ENCODE data around the gene ZMYND8. TPM values are rescaled to one million over a fixed set of nuclear protein-coding genes. Genes with fewer than 3 reads are reported as not detected.
A peak's percentile ranks its signal among the peaks of the same experiment; 100 is the strongest.

Gene ZMYND8
- total RNA-seq, 1 donor from 2014 or later, result 19.2 TPM

DNA sequence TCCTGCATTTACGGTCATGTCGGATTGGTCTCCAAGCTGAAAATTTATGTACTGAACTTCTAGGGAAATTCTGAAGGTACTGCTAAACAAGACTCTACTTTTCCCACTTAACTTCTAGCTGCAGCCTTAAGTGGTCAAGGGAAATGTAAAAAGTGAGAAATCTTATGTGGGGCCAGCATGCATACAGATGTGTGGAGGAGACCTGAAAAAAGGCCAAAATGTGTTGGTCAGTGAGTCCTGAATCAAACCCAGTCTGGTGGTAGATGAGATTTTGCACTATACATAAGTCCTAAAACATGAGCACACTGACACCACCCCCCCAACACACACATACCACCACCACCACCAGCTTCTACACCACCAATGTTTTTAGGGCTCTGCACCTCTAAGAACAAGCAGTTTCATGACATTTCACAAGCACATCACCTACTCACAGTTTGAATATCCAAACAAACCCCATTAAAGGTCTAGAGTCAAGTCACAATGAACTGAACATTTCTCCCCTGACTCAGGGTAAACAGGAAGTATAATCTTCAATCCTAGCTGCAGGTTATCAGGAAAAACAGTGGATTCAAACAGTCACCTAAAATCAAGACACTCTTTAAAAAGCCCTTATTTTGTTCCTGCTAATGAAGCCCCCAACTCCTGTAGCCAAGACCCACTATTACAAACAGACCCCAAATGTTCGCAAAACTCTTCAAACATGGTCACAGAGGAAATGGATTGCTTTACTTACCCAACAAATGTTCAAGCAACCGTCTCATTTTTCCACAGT, 1.6 kb downstream of the ZMYND8 start:
- TF ChIP-seq, protein P1, sequence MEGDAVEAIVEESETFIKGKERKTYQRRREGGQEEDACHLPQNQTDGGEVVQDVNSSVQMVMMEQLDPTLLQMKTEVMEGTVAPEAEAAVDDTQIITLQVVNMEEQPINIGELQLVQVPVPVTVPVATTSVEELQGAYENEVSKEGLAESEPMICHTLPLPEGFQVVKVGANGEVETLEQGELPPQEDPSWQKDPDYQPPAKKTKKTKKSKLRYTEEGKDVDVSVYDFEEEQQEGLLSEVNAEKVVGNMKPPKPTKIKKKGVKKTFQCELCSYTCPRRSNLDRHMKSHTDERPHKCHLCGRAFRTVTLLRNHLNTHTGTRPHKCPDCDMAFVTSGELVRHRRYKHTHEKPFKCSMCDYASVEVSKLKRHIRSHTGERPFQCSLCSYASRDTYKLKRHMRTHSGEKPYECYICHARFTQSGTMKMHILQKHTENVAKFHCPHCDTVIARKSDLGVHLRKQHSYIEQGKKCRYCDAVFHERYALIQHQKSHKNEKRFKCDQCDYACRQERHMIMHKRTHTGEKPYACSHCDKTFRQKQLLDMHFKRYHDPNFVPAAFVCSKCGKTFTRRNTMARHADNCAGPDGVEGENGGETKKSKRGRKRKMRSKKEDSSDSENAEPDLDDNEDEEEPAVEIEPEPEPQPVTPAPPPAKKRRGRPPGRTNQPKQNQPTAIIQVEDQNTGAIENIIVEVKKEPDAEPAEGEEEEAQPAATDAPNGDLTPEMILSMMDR (IDR thresholded peaks at IDR 0.05; ENCODE audit: insufficient read depth, low read length, poor library complexity, severe bottlenecking), result no peak
- Histone ChIP-seq H3K27me3 (ENCODE audit: control insufficient read depth, insufficient read depth, low read length) (no peaks in the 10 kb centered on the region), H3K4me3 (ENCODE audit: low read depth, low read length) (peak overlapping the region; percentile 32), H3K36me3 (ENCODE audit: control insufficient read depth, insufficient read depth, low read length) (no peaks in the 10 kb centered on the region)
- DNase-seq (ENCODE audit: low read depth), result no peak

DNA sequence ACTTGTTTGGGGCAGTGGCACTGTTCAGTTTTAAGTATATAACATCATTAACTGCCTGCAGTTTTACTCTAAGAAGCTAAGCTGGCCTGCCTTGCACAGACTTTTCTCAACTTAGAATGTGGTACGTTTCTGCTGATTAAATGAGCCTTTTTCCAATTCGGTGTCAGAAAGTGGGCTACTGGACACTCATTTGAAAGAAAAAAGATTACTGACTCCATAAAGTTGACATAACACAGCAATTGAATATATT, 2.1 kb downstream of the ZMYND8 start:
- no peaks in the 10 kb centered on the region for H3K27me3 ChIP-seq (ENCODE audit: control insufficient read depth, insufficient read depth, low read length)
- peak overlapping the region; percentile 32 for H3K4me3 ChIP-seq (ENCODE audit: low read depth, low read length)
- TF ChIP-seq, protein P1 (IDR thresholded peaks at IDR 0.05; ENCODE audit: insufficient read depth, low read length, poor library complexity, severe bottlenecking), result no peak
- DNase-seq (ENCODE audit: low read depth), result no peak
- no peaks in the 10 kb centered on the region for H3K36me3 ChIP-seq (ENCODE audit: control insufficient read depth, insufficient read depth, low read length)

DNA sequence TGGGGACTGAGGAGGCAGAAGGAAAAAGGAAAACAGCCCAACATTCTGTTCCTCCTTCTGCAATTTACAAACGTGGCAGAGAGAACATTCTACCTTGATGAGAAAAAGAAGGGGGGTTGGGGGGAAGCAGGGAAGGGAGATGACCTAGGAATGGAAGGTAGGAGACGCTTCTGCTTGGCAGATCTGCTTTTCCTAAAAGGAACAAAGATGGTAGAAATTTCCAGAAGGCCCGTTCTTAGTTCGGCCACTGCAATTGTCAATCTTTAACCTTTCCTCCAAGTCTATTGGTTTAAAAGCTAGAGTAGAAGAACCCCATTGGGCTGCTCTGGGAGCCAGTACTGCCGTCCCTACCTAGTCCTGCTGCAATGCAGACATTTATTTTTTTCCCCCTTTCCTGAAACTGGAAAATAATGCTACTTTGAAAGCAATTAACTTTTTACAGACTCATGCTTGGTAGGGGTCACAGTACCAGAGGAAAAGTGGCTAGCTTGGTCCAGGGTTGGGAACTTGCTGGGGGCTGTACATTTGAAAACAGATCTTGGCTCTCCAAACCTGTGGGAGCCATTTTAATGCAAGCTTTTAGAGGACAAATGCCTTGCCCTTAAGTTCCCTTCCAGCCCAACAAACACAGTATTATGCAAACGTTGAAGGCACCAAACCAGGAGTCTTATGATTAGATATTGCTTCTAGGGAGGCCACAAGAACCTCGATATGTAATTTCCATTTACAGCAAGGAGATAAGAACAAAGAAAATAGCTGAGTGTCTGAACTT, 2.6 kb downstream of the ZMYND8 start:
- no peak for DNase-seq (ENCODE audit: low read depth)
- Histone ChIP-seq H3K27me3 (ENCODE audit: control insufficient read depth, insufficient read depth, low read length) (no peaks in the 10 kb centered on the region), H3K36me3 (ENCODE audit: control insufficient read depth, insufficient read depth, low read length) (no peaks in the 10 kb centered on the region), H3K4me3 (ENCODE audit: low read depth, low read length) (peak overlapping the region; percentile 32)
- TF ChIP-seq, protein P1 (IDR thresholded peaks at IDR 0.05; ENCODE audit: insufficient read depth, low read length, poor library complexity, severe bottlenecking), result no peak

DNA sequence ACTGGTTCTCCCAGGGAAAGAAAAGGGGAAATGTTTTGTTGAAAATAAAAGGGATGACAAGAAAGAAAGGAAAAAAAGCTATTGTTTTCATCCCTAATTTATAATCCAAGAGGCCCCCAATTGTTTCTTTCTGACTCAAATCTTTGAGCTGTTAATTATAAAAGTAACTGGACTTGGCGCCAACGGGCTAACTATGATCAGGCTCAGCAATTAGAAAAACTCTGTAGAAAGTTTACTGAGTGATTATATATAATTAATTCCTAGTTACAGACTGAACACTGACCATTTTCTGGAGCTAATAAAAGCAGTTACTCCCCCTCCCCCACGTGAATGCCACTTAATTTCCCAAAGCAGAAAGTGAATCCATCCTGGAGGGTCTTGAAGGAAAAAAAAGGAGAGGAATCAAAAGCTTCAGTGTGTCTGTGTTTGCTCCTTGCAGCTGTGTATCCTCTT, 3.2 kb downstream of the ZMYND8 start:
- Histone ChIP-seq H3K36me3 (ENCODE audit: control insufficient read depth, insufficient read depth, low read length) (no peaks in the 10 kb centered on the region), H3K4me3 (ENCODE audit: low read depth, low read length) (peak overlapping the region; percentile 36), H3K27me3 (ENCODE audit: control insufficient read depth, insufficient read depth, low read length) (no peaks in the 10 kb centered on the region)
- TF ChIP-seq, protein P1 (IDR thresholded peaks at IDR 0.05; ENCODE audit: insufficient read depth, low read length, poor library complexity, severe bottlenecking), result no peak
- DNase-seq (ENCODE audit: low read depth), result no peak

DNA sequence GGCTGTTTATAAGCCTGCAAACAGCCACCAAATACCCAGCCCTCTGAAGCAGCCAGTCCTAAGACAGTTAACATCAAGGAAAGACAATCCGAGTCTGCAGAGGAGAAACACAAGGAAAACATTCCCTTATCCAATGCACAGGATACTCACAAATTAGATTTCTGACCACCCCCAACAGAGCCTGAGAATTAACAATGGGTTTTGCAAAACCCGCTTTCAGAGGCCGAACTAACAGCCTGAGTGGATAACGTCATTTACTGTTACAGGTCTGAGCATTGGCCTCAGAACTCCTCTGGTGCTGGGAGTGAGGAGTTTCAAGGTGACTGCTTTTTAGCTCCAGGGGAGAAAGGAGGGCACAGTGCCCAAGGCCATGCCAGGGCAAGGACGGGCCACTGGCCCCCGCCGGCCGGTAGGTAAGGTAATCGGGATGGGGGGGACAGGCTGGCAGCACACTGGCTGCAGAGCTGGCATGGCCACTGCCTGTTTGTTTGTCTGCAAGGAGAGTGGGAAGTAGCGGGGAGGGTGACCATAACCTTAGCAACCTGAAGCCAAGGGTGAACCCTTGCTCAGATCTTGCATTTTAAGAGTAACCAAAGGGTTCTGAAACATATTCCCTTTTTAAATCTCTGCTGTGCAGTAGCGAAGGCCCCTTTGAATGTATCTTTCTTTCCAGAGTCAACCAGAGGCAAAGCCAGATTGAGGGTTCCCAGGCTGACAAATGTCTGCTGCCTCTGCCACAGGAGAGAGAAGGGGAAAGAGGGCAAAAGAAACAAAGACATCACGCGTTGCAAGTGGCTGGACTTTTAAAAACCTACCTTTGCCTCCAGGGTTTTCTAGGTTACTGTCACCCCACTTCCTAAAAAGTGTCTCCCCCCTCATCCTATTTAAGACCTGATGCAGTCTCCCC, 3.9 kb downstream of the ZMYND8 start:
- TF ChIP-seq, protein P1 (IDR thresholded peaks at IDR 0.05; ENCODE audit: insufficient read depth, low read length, poor library complexity, severe bottlenecking), result no peak
- no peaks in the 10 kb centered on the region for H3K36me3 ChIP-seq (ENCODE audit: control insufficient read depth, insufficient read depth, low read length)
- H3K27me3 ChIP-seq (ENCODE audit: control insufficient read depth, insufficient read depth, low read length), result no peaks in the 10 kb centered on the region
- DNase-seq (ENCODE audit: low read depth), result no peak
- H3K4me3 ChIP-seq (ENCODE audit: low read depth, low read length), result peak overlapping the region; percentile 36

Data from kidney epithelial cell (primary cell).